Measurements from ENCODE around the gene FARP1.

The FARP1 gene

GRCh38 chr13:98180092-98180491 lies 37.2 kb downstream of the FARP1 start:
- DNase-seq (ENCODE audit: low read depth): peak; percentile 28
- H3K4me3 ChIP-seq (ENCODE audit: control insufficient read depth, low read depth, low read length): no peak overlapping the region
- TF ChIP-seq CTCF (conservative IDR thresholded peaks at IDR 0.05; ENCODE audit: control insufficient read depth, insufficient read depth, low read depth, low read length): no peak

- no peak for DNase-seq (ENCODE audit: low read depth)
- H3K4me3 ChIP-seq (ENCODE audit: control insufficient read depth, low read depth, low read length): no peak overlapping the region
- no peak for TF ChIP-seq CTCF (conservative IDR thresholded peaks at IDR 0.05; ENCODE audit: control insufficient read depth, insufficient read depth, low read depth, low read length)
Measured at GRCh38 chr13:98181111-98181815, 38.4 kb downstream of the FARP1 start.

- no peak for DNase-seq (ENCODE audit: low read depth)
- H3K4me3 ChIP-seq (ENCODE audit: control insufficient read depth, low read depth, low read length): no peak overlapping the region
- no peak for TF ChIP-seq CTCF (conservative IDR thresholded peaks at IDR 0.05; ENCODE audit: control insufficient read depth, insufficient read depth, low read depth, low read length)
Measured at GRCh38 chr13:98182153-98182552, 39.3 kb downstream of the FARP1 start.

GRCh38 chr13:98182589-98182988 lies 39.7 kb downstream of the FARP1 start:
- no peak for DNase-seq (ENCODE audit: low read depth)
- no peak for TF ChIP-seq CTCF (conservative IDR thresholded peaks at IDR 0.05; ENCODE audit: control insufficient read depth, insufficient read depth, low read depth, low read length)
- no peak overlapping the region for H3K4me3 ChIP-seq (ENCODE audit: control insufficient read depth, low read depth, low read length)

- no peak for TF ChIP-seq CTCF (conservative IDR thresholded peaks at IDR 0.05; ENCODE audit: control insufficient read depth, insufficient read depth, low read depth, low read length)
- H3K4me3 ChIP-seq (ENCODE audit: control insufficient read depth, low read depth, low read length): no peak overlapping the region
- DNase-seq (ENCODE audit: low read depth): peak; percentile 49
Measured at GRCh38 chr13:98184792-98185191, 41.9 kb downstream of the FARP1 start.

GRCh38 chr13:98187155-98187964 lies 44.5 kb downstream of the FARP1 start:
- no peak for DNase-seq (ENCODE audit: low read depth)
- H3K4me3 ChIP-seq (ENCODE audit: control insufficient read depth, low read depth, low read length): no peak overlapping the region
- no peak for TF ChIP-seq CTCF (conservative IDR thresholded peaks at IDR 0.05; ENCODE audit: control insufficient read depth, insufficient read depth, low read depth, low read length)
